ENCODE results near the gene SMC1A. TPM values are rescaled to one million over a fixed set of nuclear protein-coding genes. Genes with fewer than 3 reads are reported as not detected.
"Not testable (repeated sequence)": the region's sequence is repeated elsewhere in the genome, so short reads cannot be mapped to it uniquely, and the experiment has no call there.

The SMC1A gene
- total RNA-seq, 1 experiment from 2014 or later, result 102 TPM

DNA sequence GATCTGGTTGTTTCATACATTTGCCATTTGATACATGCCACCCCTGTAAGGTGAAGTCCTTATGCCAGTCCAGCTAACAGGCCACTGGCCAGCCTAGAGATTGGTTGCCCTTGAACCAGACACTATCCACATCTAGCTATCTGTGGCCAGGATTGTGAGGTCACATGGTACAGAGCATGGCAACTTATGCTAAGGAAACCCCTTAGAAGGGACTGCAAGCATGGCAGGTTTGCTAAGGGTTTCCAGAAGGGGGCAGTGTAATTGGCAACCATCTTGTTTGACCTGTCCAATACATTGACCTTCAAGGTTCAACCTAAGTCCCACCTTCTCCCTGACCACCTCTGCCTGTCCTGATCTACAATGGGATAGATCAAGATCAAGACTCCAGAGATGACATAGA is 47.5 kb downstream of the SMC1A start:
- CTCF ChIA-PET, result no interaction called here
- no TSS peak for BruUV-seq (replicated peaks)
- POLR2A ChIA-PET, result no interaction called here
- no peaks in the 10 kb centered on the region for H3K27me3 Mint-ChIP-seq (ENCODE audit: insufficient read depth, unreplicated experiment)
- no peak overlapping the region for H3K4me3 Mint-ChIP-seq (ENCODE audit: unreplicated experiment)
- peaks cover 6% of the 10 kb centered on the region for H3K36me3 Mint-ChIP-seq (ENCODE audit: insufficient read depth, unreplicated experiment)
- TF ChIP-seq, protein P1, sequence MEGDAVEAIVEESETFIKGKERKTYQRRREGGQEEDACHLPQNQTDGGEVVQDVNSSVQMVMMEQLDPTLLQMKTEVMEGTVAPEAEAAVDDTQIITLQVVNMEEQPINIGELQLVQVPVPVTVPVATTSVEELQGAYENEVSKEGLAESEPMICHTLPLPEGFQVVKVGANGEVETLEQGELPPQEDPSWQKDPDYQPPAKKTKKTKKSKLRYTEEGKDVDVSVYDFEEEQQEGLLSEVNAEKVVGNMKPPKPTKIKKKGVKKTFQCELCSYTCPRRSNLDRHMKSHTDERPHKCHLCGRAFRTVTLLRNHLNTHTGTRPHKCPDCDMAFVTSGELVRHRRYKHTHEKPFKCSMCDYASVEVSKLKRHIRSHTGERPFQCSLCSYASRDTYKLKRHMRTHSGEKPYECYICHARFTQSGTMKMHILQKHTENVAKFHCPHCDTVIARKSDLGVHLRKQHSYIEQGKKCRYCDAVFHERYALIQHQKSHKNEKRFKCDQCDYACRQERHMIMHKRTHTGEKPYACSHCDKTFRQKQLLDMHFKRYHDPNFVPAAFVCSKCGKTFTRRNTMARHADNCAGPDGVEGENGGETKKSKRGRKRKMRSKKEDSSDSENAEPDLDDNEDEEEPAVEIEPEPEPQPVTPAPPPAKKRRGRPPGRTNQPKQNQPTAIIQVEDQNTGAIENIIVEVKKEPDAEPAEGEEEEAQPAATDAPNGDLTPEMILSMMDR (IDR thresholded peaks at IDR 0.05; ENCODE audit: insufficient read depth in 1 of 2, low read depth in 1 of 2, low read length in 1 of 2, severe bottlenecking in 1 of 2, unreplicated experiment in 1 of 2), result no peak
- Histone ChIP-seq H3K4me1 (no peaks in the 10 kb centered on the region), H3K4me3 (ENCODE audit: low read depth, low read length) (no peak overlapping the region), H3K36me3 (ENCODE audit: control insufficient read depth, insufficient read depth, low read length) (no peaks in the 10 kb centered on the region), H3K9me3 (no peaks in the 10 kb centered on the region), H3K27me3 (replicated peaks; ENCODE audit: control insufficient read depth, insufficient read depth, low read length) (no peaks in the 10 kb centered on the region)
- H3K27ac Mint-ChIP-seq (ENCODE audit: unreplicated experiment), result no peak overlapping the region
- no peak for DNase-seq
- intact Hi-C loops (cut with micrococcal nuclease; ENCODE audit: unreplicated experiment), result no loop called here
- H3K9me3 Mint-ChIP-seq (ENCODE audit: unreplicated experiment), result no peaks in the 10 kb centered on the region
- H3K4me1 Mint-ChIP-seq (ENCODE audit: low read depth, unreplicated experiment), result peaks cover 6% of the 10 kb centered on the region

DNA sequence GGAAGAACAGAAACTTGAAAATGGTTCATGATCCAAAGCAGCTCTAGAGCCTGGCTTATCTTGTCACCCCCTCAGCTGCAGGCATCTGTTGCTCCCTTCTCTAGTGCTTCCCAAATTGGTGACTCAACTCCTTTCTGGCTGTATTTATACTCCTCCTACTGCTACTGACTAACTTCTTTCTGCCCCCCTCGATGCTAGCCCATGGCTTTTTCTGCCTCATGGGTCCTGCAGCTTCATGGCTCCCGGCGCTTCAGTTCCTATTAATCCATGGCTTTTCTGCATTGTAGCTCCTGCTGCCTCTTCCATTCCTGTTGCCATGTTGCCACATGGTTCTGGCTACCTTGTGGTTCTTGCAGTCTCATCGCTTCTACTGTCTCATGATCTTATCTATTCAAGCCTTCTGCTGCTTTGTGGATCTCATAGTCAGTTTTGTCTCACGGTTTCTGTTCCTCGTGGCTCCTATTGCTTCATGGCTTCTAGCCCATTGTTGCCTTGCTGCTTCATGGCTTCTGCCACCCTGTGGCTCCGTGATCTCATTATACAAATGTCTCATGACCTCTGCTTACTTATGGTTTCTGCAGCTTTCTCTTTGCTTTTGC is 48.1 kb downstream of the SMC1A start:
- Histone ChIP-seq H3K36me3 (ENCODE audit: control insufficient read depth, insufficient read depth, low read length) (no peaks in the 10 kb centered on the region), H3K9me3 (no peaks in the 10 kb centered on the region), H3K27me3 (replicated peaks; ENCODE audit: control insufficient read depth, insufficient read depth, low read length) (no peaks in the 10 kb centered on the region), H3K4me3 (ENCODE audit: low read depth, low read length) (no peak overlapping the region), H3K4me1 (no peaks in the 10 kb centered on the region)
- ChIA-PET CTCF (no interaction called here), POLR2A (no interaction called here)
- peaks cover 6% of the 10 kb centered on the region for H3K4me1 Mint-ChIP-seq (ENCODE audit: low read depth, unreplicated experiment)
- DNase-seq, result no peak
- no peak overlapping the region for H3K27ac Mint-ChIP-seq (ENCODE audit: unreplicated experiment)
- peaks cover 6% of the 10 kb centered on the region for H3K36me3 Mint-ChIP-seq (ENCODE audit: insufficient read depth, unreplicated experiment)
- no peak overlapping the region for H3K4me3 Mint-ChIP-seq (ENCODE audit: unreplicated experiment)
- intact Hi-C loops (cut with micrococcal nuclease; ENCODE audit: unreplicated experiment), result no loop called here
- TF ChIP-seq, protein P1 (IDR thresholded peaks at IDR 0.05; ENCODE audit: insufficient read depth in 1 of 2, low read depth in 1 of 2, low read length in 1 of 2, severe bottlenecking in 1 of 2, unreplicated experiment in 1 of 2), result no peak
- no TSS peak for BruUV-seq (replicated peaks)
- no peaks in the 10 kb centered on the region for H3K27me3 Mint-ChIP-seq (ENCODE audit: insufficient read depth, unreplicated experiment)
- H3K9me3 Mint-ChIP-seq (ENCODE audit: unreplicated experiment), result no peaks in the 10 kb centered on the region

DNA sequence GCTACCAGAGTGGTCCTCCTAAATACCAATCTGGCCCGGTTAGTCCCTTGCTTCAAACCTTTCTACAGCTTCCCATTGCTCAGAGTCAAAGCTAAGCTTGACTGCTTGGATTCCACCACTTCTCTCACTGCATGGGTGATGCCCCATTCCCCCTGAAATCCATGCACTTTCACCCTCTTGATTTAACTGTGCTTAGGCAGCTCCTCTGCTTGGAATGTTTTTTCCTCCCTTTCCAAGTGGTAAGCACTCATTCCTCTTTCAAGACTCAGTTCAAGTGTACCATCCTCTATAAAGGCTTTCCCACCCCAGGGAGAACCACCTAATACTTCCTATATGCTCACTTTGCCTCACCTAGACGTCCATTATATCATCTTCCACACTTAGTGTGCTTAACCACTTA is 49.1 kb downstream of the SMC1A start:
- intact Hi-C loops (cut with micrococcal nuclease; ENCODE audit: unreplicated experiment), result no loop called here
- TF ChIP-seq, protein P1 (IDR thresholded peaks at IDR 0.05; ENCODE audit: insufficient read depth in 1 of 2, low read depth in 1 of 2, low read length in 1 of 2, severe bottlenecking in 1 of 2, unreplicated experiment in 1 of 2), result no peak
- H3K9me3 Mint-ChIP-seq (ENCODE audit: unreplicated experiment), result no peaks in the 10 kb centered on the region
- H3K36me3 Mint-ChIP-seq (ENCODE audit: insufficient read depth, unreplicated experiment), result peaks cover 6% of the 10 kb centered on the region
- Histone ChIP-seq H3K36me3 (ENCODE audit: control insufficient read depth, insufficient read depth, low read length) (no peaks in the 10 kb centered on the region), H3K4me1 (no peaks in the 10 kb centered on the region), H3K4me3 (ENCODE audit: low read depth, low read length) (no peak overlapping the region), H3K9me3 (no peaks in the 10 kb centered on the region), H3K27me3 (replicated peaks; ENCODE audit: control insufficient read depth, insufficient read depth, low read length) (no peaks in the 10 kb centered on the region)
- ChIA-PET CTCF (no interaction called here), POLR2A (no interaction called here)
- no peak for DNase-seq
- peaks cover 6% of the 10 kb centered on the region for H3K4me1 Mint-ChIP-seq (ENCODE audit: low read depth, unreplicated experiment)
- H3K27me3 Mint-ChIP-seq (ENCODE audit: insufficient read depth, unreplicated experiment), result peaks cover 4% of the 10 kb centered on the region
- BruUV-seq (replicated peaks), result no TSS peak
- no peak overlapping the region for H3K27ac Mint-ChIP-seq (ENCODE audit: unreplicated experiment)
- no peak overlapping the region for H3K4me3 Mint-ChIP-seq (ENCODE audit: unreplicated experiment)

DNA sequence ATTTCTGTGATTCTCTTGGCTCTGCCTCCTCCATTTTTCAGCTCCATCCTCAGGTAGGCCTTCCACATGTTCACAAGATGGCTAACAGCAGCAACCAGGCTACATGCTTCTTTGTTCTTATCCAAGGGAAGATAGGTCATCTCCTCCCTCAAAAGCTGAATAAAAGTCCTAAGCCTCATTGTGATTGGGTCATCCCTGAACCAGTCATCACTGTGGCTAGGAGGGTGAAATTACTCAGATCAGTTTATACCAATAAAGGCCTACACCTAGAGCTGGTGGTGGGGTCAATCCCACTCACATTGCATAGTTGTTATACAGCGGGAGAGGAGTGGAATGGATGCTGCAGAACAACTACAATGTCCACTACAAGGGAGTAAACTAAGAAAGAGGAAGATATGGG is 56.0 kb downstream of the SMC1A start:
- H3K9me3 ChIP-seq; H3K4me3 Mint-ChIP-seq (ENCODE audit: unreplicated experiment); H3K27me3 ChIP-seq (replicated peaks; ENCODE audit: control insufficient read depth, insufficient read depth, low read length); CTCF ChIA-PET; H3K4me1 Mint-ChIP-seq (ENCODE audit: low read depth, unreplicated experiment); intact Hi-C loops (cut with micrococcal nuclease; ENCODE audit: unreplicated experiment); H3K36me3 Mint-ChIP-seq (ENCODE audit: insufficient read depth, unreplicated experiment); H3K4me1 ChIP-seq; H3K27me3 Mint-ChIP-seq (ENCODE audit: insufficient read depth, unreplicated experiment); BruUV-seq (replicated peaks); H3K27ac Mint-ChIP-seq (ENCODE audit: unreplicated experiment); DNase-seq; H3K9me3 Mint-ChIP-seq (ENCODE audit: unreplicated experiment); H3K36me3 ChIP-seq (ENCODE audit: control insufficient read depth, insufficient read depth, low read length); H3K4me3 ChIP-seq (ENCODE audit: low read depth, low read length); POLR2A ChIA-PET: not testable (repeated sequence)
